Activated naive CD4-positive, alpha-beta T cell treated with anti-CD3 and anti-CD28 coated beads, Interleukin-2, amount 50 U/mL, for 24 hours (primary cell): ENCODE results near the gene DUXA.
"Not testable (repeated sequence)": the region's sequence is repeated elsewhere in the genome, so short reads cannot be mapped to it uniquely, and the experiment has no call there.

Source experiments
- H3K27ac Mint-ChIP-seq: one replicate; pipeline ENCODE4 v1.8.0; 2021; ENCODE audit warnings: mild to moderate bottlenecking, mixed read lengths
- H3K27me3 Mint-ChIP-seq: one replicate; pipeline ENCODE4 v1.8.0; 2021; ENCODE audit warnings: mixed read lengths
- H3K36me3 Mint-ChIP-seq: one replicate; pipeline ENCODE4 v1.8.0; 2021; ENCODE audit warnings: mixed read lengths
- H3K4me1 Mint-ChIP-seq: one replicate; pipeline ENCODE4 v1.8.0; 2021; ENCODE audit warnings: mixed read lengths
- H3K4me3 Mint-ChIP-seq: one replicate; pipeline ENCODE4 v1.8.0; 2021; ENCODE audit warnings: mild to moderate bottlenecking, mixed read lengths
- H3K9me3 Mint-ChIP-seq: one replicate; pipeline ENCODE4 v1.8.0; 2021; ENCODE audit warnings: mixed read lengths

DUXA gene

DNA sequence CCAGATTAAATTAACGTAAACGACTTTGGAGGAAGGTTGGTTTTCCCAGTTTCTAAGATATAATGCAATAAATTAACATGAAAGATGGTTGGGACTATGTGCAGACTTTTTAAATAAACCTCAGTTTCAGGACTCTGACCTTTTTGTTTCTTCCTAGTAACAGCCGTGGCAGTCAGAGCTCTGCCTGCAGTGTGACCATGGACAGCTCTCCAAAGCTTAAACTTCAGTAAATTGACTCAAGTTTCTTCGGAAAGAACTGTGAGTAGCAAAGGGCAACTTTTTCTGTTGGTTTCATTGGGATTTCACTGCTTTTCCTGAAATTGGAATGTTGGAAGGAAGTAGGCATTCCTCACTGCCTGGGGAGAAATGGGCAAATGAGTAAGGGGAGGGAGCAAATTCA is 43.4 kb downstream of the DUXA start:
- Mint-ChIP-seq H3K36me3 (peaks cover 3% of the 10 kb centered on the region), H3K4me3 (no peak overlapping the region), H3K27ac (no peak overlapping the region), H3K4me1 (no peaks in the 10 kb centered on the region), H3K27me3 (no peaks in the 10 kb centered on the region), H3K9me3 (peaks cover 14% of the 10 kb centered on the region)

- Mint-ChIP-seq H3K4me1 (no peaks in the 10 kb centered on the region), H3K27me3 (no peaks in the 10 kb centered on the region), H3K4me3 (no peak overlapping the region), H3K36me3 (peaks cover 3% of the 10 kb centered on the region), H3K27ac (no peak overlapping the region), H3K9me3 (peaks cover 11% of the 10 kb centered on the region)
These were observed 48.4 kb downstream of the DUXA start for GRCh38 chr19:57118848-57119247.

DNA sequence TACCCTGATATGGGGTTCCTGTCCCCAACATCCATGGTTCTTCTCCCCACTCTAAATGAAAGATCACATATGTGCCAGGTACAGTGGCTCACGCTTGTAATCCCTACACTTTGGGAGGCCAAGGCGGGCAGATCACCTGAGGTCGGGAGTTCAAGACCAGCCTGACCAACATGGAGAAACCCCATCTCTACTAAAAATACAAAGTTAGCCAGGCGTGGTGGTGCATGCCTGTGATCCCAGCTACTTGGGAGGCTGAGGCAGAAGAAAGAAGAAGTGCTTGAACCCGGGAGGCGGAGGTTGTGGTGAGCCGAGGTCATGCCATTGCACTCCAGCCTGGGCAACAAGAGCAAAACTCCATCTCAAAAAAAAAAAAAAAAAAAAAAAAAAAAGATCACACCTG is 53.8 kb downstream of the DUXA start:
- not testable (repeated sequence) for H3K4me1 Mint-ChIP-seq, H3K4me3 Mint-ChIP-seq, H3K36me3 Mint-ChIP-seq, H3K27me3 Mint-ChIP-seq, H3K27ac Mint-ChIP-seq
- H3K9me3 Mint-ChIP-seq = peaks cover 19% of the 10 kb centered on the region

DNA sequence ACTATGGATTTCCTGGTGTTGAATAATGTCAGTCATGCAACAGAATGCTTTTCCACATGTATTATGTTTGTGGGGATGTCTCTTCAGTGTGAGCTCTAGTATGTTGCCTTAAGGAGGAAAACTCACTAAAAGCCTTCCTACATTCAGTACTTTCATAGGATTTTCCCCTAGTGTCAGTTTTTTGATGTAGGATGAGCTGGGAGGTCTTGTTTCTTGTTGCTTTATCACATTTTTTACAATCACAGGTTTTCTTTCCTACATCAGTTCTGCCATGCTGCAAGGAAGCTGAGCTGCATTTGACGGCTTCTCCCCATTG is 56.0 kb downstream of the DUXA start:
- H3K27ac Mint-ChIP-seq = no peak overlapping the region
- H3K9me3 Mint-ChIP-seq = peaks cover 24% of the 10 kb centered on the region
- H3K4me3 Mint-ChIP-seq = no peak overlapping the region
- peaks cover 10% of the 10 kb centered on the region for H3K36me3 Mint-ChIP-seq
- no peaks in the 10 kb centered on the region for H3K4me1 Mint-ChIP-seq
- H3K27me3 Mint-ChIP-seq = peaks cover 7% of the 10 kb centered on the region

- peaks cover 10% of the 10 kb centered on the region for H3K36me3 Mint-ChIP-seq
- H3K4me1 Mint-ChIP-seq = no peaks in the 10 kb centered on the region
- peaks cover 7% of the 10 kb centered on the region for H3K27me3 Mint-ChIP-seq
- H3K27ac Mint-ChIP-seq = no peak overlapping the region
- H3K4me3 Mint-ChIP-seq = no peak overlapping the region
- H3K9me3 Mint-ChIP-seq = peaks cover 24% of the 10 kb centered on the region
These were observed 56.5 kb downstream of the DUXA start for GRCh38 chr19:57110592-57111328.

DNA sequence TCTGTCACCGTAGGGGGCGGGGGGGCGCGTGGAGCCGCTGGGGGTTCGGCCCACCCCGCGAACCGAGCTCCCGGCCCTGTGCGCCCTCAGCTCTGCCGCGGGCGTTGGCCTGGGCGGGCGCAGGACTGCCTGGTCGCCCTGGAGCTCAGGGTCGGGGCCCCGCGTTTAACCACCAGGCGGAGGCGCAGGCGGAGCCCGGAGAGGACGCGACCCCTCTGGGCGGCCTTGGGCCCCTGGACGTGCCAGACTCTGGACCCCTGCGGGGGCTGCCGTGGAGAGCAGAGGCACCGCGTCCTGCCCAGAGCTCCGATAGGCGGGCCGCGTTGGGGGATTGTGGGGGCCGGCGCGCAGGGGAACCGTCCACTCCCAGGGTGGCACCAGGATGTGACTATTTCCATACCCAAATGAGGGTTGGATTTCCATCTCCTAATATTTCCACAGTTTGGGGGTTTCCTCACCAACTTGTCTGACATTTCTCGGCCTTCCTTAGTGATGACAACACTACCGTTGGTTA is 60.5 kb downstream of the DUXA start:
- peaks cover 5% of the 10 kb centered on the region for H3K9me3 Mint-ChIP-seq
- H3K36me3 Mint-ChIP-seq = peaks cover 9% of the 10 kb centered on the region
- H3K4me3 Mint-ChIP-seq = no peak overlapping the region
- H3K27ac Mint-ChIP-seq = no peak overlapping the region
- peaks cover 5% of the 10 kb centered on the region for H3K4me1 Mint-ChIP-seq
- peaks cover 14% of the 10 kb centered on the region for H3K27me3 Mint-ChIP-seq

GRCh38 chr19:57105976-57106721 is 61.1 kb downstream of the DUXA start:
- peaks cover 16% of the 10 kb centered on the region for H3K27me3 Mint-ChIP-seq
- H3K27ac Mint-ChIP-seq = no peak overlapping the region
- no peak overlapping the region for H3K4me3 Mint-ChIP-seq

More at GRCh38 chr19:57105976-57106721, 61.1 kb downstream of the DUXA start:
- Mint-ChIP-seq H3K9me3 (peaks cover 5% of the 10 kb centered on the region), H3K36me3 (peaks cover 9% of the 10 kb centered on the region), H3K4me1 (peaks cover 5% of the 10 kb centered on the region)
